ENCODE measurements around the gene CCDC85B. TPM values are rescaled to one million over a fixed set of nuclear protein-coding genes. Genes with fewer than 3 reads are reported as not detected.

CCDC85B gene
- total RNA-seq, 6 experiments from 2014 or later, result 78.9 to 112 (median 87.7) TPM

- Mint-ChIP-seq H3K36me3 (ENCODE audit: low read depth) (peaks cover 16% of the 10 kb centered on the region), H3K4me3 (no peak overlapping the region), H3K4me1 (ENCODE audit: low read depth) (peaks cover 41% of the 10 kb centered on the region), H3K27ac (no peak overlapping the region), H3K27me3 (ENCODE audit: insufficient read depth) (peaks cover 22% of the 10 kb centered on the region), H3K9me3 (0 out of 2 replicates have a peak, but pooled peaks cover 4% of the 10 kb centered on the region)
- no peak for DNase-seq
- TF ChIP-seq, protein P1, sequence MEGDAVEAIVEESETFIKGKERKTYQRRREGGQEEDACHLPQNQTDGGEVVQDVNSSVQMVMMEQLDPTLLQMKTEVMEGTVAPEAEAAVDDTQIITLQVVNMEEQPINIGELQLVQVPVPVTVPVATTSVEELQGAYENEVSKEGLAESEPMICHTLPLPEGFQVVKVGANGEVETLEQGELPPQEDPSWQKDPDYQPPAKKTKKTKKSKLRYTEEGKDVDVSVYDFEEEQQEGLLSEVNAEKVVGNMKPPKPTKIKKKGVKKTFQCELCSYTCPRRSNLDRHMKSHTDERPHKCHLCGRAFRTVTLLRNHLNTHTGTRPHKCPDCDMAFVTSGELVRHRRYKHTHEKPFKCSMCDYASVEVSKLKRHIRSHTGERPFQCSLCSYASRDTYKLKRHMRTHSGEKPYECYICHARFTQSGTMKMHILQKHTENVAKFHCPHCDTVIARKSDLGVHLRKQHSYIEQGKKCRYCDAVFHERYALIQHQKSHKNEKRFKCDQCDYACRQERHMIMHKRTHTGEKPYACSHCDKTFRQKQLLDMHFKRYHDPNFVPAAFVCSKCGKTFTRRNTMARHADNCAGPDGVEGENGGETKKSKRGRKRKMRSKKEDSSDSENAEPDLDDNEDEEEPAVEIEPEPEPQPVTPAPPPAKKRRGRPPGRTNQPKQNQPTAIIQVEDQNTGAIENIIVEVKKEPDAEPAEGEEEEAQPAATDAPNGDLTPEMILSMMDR (IDR thresholded peaks at IDR 0.05), result no peak
Observed at GRCh38 chr11:65883058-65883761, 7.3 kb upstream of the CCDC85B start.

DNA sequence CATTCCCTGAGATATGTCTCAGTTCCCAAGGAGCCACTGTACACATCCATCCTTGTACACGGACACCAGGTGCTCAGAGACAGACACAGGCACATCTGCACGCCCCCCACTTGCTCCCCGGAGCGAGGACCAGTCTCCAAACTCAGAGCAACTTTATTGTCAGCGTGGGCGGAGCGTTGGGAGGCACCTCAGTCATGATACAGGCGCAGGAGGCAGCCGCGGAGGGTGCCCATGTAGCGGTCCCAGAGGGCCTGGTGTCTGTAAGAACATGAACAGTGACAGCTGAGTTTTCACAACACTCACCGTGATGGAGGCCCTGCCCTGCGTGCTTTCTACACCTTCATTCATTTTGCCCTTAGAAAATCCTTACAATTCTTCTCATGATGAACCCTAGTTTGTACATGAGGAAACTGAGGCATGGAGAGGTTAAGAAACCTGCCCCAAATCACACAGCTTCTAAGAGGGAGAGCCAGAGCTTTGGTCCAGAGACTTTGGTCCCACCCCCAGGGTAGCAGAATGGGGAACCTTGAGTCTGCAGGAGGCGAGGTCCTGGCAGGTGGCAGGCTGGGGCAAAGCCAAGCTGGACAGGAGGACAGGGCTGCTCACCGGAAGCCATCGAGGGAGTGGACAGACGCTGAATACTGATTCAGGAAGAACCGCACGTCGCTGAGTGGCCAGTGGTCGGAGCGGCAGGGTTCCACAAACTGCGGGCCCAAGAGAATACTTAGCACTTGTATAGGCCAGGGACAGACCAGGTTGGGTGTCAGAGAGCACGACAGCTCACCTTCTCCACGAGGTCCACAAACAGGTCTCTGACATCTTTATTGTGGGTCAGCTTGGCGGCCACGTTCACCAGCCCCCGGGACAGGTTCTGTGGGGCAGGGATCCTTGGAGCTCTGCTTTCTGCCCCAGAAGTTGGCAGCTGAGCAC, 6.4 kb upstream of the CCDC85B start:
- peaks cover 29% of the 10 kb centered on the region for H3K27me3 Mint-ChIP-seq (ENCODE audit: insufficient read depth)
- peak overlapping the region; percentile 61 for H3K27ac Mint-ChIP-seq
- TF ChIP-seq, protein P1 (IDR thresholded peaks at IDR 0.05), result no peak
- H3K4me1 Mint-ChIP-seq (ENCODE audit: low read depth), result peaks cover 46% of the 10 kb centered on the region
- H3K9me3 Mint-ChIP-seq, result peaks cover 9% of the 10 kb centered on the region
- peaks cover 16% of the 10 kb centered on the region for H3K36me3 Mint-ChIP-seq (ENCODE audit: low read depth)
- H3K4me3 Mint-ChIP-seq, result peak overlapping the region; percentile 10; the same call in 1 of the 2 replicates
- DNase-seq, result no peak

DNA sequence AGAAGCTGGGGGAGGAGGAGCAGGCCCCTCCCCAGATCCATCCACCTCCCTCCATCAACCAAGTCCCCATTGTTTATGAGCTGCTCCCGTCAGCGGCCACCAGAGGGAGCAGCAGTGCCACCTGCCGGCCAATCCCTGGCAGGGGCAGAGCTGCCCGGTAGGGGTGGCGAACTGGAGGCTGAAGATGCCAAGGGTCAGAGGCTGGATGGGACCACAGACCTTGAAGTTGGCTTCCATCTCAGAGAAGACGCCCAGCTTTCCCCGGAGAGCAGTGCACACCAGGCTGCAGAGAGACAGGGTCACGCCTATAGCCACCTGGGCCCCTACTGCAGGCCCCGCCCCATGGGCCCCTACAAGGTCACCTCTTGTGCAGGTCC, 5.8 kb upstream of the CCDC85B start:
- Mint-ChIP-seq H3K9me3 (peaks cover 12% of the 10 kb centered on the region), H3K27me3 (ENCODE audit: insufficient read depth) (peaks cover 36% of the 10 kb centered on the region), H3K4me1 (ENCODE audit: low read depth) (peaks cover 53% of the 10 kb centered on the region), H3K27ac (peak overlapping the region; percentile 61), H3K36me3 (ENCODE audit: low read depth) (peaks cover 16% of the 10 kb centered on the region), H3K4me3 (peak overlapping the region; percentile 10; the same call in 1 of the 2 replicates)
- TF ChIP-seq, protein P1 (IDR thresholded peaks at IDR 0.05), result peak; percentile 100
- peak; percentile 58 for DNase-seq

DNA sequence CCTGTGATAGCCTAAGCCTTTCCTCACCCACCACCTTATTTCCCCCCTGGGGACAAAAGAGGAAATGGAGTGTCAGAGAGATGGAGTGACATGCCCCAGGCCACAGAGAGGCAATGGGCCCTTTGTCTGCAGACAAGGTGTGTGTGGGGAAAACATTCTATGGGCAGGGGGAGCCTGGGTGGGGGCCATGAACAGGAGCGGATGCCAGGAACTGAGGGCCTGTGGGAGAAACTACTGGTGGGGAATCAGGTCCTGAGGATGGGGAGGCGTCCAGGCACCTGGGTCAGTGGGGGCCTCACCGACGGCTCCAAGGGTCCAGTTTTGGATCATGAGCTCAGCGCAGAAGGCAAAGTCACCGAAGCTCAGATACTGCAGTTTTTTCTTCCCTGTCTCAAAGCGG, 5.2 kb upstream of the CCDC85B start:
- Mint-ChIP-seq H3K9me3 (peaks cover 16% of the 10 kb centered on the region), H3K27me3 (ENCODE audit: insufficient read depth) (peaks cover 39% of the 10 kb centered on the region), H3K27ac (no peak overlapping the region), H3K36me3 (ENCODE audit: low read depth) (peaks cover 19% of the 10 kb centered on the region), H3K4me1 (ENCODE audit: low read depth) (peaks cover 58% of the 10 kb centered on the region), H3K4me3 (no peak overlapping the region)
- DNase-seq, result no peak
- TF ChIP-seq, protein P1 (IDR thresholded peaks at IDR 0.05), result no peak

DNA sequence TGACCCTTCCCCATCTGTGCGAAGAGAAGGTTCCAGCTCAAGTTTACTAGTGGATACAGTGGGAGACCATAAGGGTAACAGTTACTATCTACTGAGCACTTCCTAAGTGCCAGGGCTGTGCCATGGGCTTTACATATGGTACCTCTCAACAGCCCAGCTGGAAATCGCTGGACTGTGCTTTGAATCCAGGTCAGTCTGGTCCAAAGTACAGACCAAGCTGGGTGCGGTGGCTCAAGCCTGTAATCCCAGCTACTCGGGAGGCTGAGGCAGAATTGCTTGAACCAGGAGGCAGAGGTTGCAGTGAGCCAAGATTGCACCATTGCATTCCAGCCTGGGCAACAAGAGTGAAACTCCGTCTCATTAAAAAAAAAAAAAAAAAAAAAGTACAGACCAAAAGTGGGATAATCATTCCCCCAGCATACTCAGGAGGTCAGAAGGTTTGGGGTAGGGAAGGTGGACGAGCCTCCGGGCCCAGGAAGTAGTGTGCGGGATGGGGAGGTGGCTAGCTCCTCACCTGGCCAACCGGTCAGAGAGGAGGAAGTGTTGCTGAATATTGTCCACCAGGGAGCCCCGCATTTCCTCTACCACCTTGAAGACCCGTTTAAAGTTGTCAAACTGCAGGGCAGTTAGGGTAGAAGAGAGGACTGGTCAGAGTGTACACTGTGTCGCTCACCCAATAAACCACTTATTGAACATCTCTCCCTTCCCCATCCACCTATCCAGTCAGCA, 4.5 kb upstream of the CCDC85B start:
- Mint-ChIP-seq H3K27ac (peak overlapping the region; percentile 95), H3K36me3 (ENCODE audit: low read depth) (peaks cover 21% of the 10 kb centered on the region), H3K4me1 (ENCODE audit: low read depth) (peaks cover 55% of the 10 kb centered on the region), H3K9me3 (peaks cover 17% of the 10 kb centered on the region), H3K4me3 (peak overlapping the region; percentile 97), H3K27me3 (ENCODE audit: insufficient read depth) (peaks cover 45% of the 10 kb centered on the region)
- DNase-seq, result no peak
- TF ChIP-seq, protein P1 (IDR thresholded peaks at IDR 0.05), result no peak; the same call in 1 of the 2 replicates
